Esophagus muscularis mucosa (tissue), 4 donors: Measurements from ENCODE around the gene DOK7. TPM values are rescaled to one million over a fixed set of nuclear protein-coding genes. Genes with fewer than 3 reads are reported as not detected.

Experiments used
- DNase-seq: peaks from one replicate; pipeline ENCODE4 v3.0.0-alpha.2; 2017; ENCODE audit errors: extremely low spot score
- H3K27ac ChIP-seq, 4 donors: fragments of 200-600 bp; sonication (generic); replicated peaks in 1 of 4; 1 replicate in 3 of 4; 2 replicates in 1 of 4; pipeline ENCODE4 v1.5.1; 2016 to 2019; ENCODE audit warnings: mild to moderate bottlenecking in 1 of 4
- H3K27me3 ChIP-seq, 4 donors: fragments of 200-600 bp; sonication (generic); one replicate each; pipeline versions ENCODE4 v1.5.1 to v1.6.0; 2016 to 2019
- H3K36me3 ChIP-seq, 4 donors: fragments of 200-600 bp; sonication (generic); one replicate each; pipeline ENCODE4 v1.5.1; 2016 to 2019
- H3K4me1 ChIP-seq, 4 donors: fragments of 200-600 bp; sonication (generic); one replicate each; pipeline ENCODE4 v1.5.1; 2016 to 2019
- H3K4me3 ChIP-seq, 4 donors: fragments of 200-600 bp; sonication (generic); 1 replicate in 2 of 4; 2 replicates in 2 of 4; pipeline ENCODE4 v1.5.1; 2016 to 2019; ENCODE audit warnings: mild to moderate bottlenecking in 4 of 4, moderate library complexity in 1 of 4
- H3K9me3 ChIP-seq, 4 donors: fragments of 200-600 bp; sonication (generic); 1 replicate in 3 of 4; 2 replicates in 1 of 4; pipeline ENCODE4 v1.5.1; 2016 to 2019
- CTCF ChIP-seq, 3 experiments: fragments of 200-600 bp in 2 of 3; fragments of 450-650 bp in 1 of 3; sonication (generic) in 2 of 3; IDR thresholded peaks; one replicate each; pipeline ENCODE4 v1.5.1; 2017 to 2019; ENCODE audit warnings: antibody characterized with exemption in 3 of 3, mild to moderate bottlenecking in 2 of 3, moderate library complexity in 1 of 3
- EP300 ChIP-seq: sonication (generic); formaldehyde crosslinking; IDR thresholded peaks from one replicate; pipeline ENCODE4 v1.6.1; 2017; ENCODE audit warnings: antibody characterized with exemption
- POLR2A ChIP-seq: fragments of 450-650 bp; IDR thresholded peaks from one replicate; pipeline ENCODE4 v1.6.1; 2017; ENCODE audit warnings: antibody characterized with exemption, moderate library complexity, mild to moderate bottlenecking, low read depth
- POLR2AphosphoS5 ChIP-seq, 2 donors: sonication (generic); formaldehyde crosslinking; IDR thresholded peaks; one replicate each; pipeline ENCODE4 v1.6.1; 2017; ENCODE audit warnings: antibody characterized with exemption in 2 of 2
- WGBS: methylation state at CpG from one replicate; pipeline ENCODE4 v1.1.5; 2018; 5-methylcytosine and 5-hydroxymethylcytosine counted together
- intact Hi-C: fragments of 100-400 bp; cut with DNase I; formaldehyde crosslinking; loops from one replicate; pipeline ENCODE4 v1.15.1; 2023
- total RNA-seq, 4 donors: library from RNA; depleted of rRNA; stranded (reverse); fragments of >200 nt; gene quantifications; one replicate each; pipeline versions ENCODE4 v1.1.0 to v1.2.1, GENCODE V29; 2016

Gene DOK7
- total RNA-seq, 4 donors from 2014 or later = 0.50 to 1.7 (median 1.4) TPM

DNA sequence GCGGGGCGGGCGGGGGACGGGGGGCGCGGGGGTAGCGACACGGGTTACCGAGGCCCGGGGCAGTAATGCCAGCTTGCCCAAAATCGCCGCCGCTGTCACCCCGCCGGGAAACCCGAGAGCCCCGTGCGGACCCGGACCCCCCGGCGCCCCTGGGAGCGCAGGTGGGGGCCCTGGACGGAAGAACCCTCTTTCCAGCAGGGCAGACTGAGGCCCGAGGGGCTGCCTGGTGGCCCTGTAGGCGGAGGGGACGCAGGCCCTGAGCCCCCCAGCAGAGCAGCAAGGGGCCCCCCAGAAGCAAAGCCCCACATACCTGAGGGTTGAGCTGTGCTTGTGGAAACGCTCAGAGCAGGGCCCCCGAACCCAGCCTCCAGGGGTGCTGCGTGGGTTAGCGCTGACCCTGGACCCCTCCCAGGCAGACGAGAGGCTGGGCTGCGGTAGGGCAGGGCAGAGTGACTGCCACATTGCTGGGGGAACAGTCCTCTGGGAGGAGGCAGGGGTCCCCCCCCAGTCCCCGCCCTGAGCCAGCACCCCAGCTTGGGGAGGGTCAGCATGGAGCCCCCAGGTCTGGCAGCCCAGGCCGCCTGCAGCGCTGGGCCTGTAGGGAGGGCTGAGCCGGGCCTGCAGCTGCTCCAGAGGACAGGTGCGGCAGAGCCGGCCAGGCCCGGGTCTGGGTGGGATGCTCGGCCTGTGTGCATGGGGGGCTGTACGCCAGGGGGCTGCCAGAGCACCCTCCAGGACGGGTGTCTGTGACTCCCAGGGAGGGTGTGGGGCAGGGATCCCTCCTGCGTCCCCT, 646 bp downstream of the DOK7 start:
- intact Hi-C loops = no loop called here
- peak overlapping the region in 2 of 4 donors; percentile 12 to 24 for H3K27ac ChIP-seq
- no peaks in the 10 kb centered on the region for H3K9me3 ChIP-seq
- peak overlapping the region; percentile 58 to 65 (median 60) for H3K4me3 ChIP-seq
- WGBS = 23% methylated on average over 13 of the region's 43 CpGs
- no peak for DNase-seq
- H3K36me3 ChIP-seq = no peaks in the 10 kb centered on the region
- H3K4me1 ChIP-seq = peaks cover 17 to 31% (median 29%) of the 10 kb centered on the region in 4 donors
- H3K27me3 ChIP-seq = peaks cover 0 to 45% (median 0%) of the 10 kb centered on the region in 4 donors
- TF ChIP-seq POLR2A (no peak), EP300 (no peak)

DNA sequence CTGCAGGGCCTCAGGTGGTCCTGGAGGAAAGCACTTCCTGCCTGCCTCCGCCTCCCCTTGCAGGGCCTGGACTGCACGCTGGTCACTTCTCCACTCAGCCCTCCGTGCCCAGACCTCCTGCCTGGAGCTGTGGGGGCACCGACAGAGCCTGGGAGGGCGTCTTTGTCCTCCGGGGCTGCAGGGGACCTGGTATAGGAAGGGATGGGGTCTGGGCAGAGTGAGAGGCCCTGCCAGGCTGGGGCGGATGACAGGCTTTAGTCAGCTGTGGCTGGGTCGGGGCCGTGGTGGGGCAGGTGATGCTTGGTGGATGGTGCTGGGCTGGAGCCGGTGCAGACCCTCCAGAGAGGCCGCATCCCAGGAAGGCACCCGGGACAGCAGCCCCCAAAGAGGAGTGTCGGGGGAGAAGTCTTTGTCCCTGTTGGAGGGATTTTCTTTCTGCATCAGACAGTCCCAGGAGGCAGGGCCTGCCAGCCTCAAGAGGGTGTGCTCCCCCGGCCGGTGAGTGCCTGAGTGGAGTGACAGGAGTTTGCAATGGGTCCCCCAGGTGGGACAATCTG, 1.3 kb downstream of the DOK7 start:
- H3K4me3 ChIP-seq = no peak overlapping the region
- H3K9me3 ChIP-seq = no peaks in the 10 kb centered on the region
- WGBS = 96% methylated on average over 6 of the region's 15 CpGs
- no peak for TF ChIP-seq POLR2A
- TF ChIP-seq CTCF (IDR thresholded peaks at IDR 0.05) = no peak
- TF ChIP-seq EP300 = no peak
- TF ChIP-seq POLR2AphosphoS5 (IDR thresholded peaks at IDR 0.05) = no peak
- H3K4me1 ChIP-seq = peaks cover 17 to 31% (median 29%) of the 10 kb centered on the region in 4 donors
- intact Hi-C loops = no loop called here
- peaks cover 0 to 45% (median 0%) of the 10 kb centered on the region in 4 donors for H3K27me3 ChIP-seq
- no peak for DNase-seq
- H3K36me3 ChIP-seq = no peaks in the 10 kb centered on the region
- H3K27ac ChIP-seq = no peak overlapping the region

DNA sequence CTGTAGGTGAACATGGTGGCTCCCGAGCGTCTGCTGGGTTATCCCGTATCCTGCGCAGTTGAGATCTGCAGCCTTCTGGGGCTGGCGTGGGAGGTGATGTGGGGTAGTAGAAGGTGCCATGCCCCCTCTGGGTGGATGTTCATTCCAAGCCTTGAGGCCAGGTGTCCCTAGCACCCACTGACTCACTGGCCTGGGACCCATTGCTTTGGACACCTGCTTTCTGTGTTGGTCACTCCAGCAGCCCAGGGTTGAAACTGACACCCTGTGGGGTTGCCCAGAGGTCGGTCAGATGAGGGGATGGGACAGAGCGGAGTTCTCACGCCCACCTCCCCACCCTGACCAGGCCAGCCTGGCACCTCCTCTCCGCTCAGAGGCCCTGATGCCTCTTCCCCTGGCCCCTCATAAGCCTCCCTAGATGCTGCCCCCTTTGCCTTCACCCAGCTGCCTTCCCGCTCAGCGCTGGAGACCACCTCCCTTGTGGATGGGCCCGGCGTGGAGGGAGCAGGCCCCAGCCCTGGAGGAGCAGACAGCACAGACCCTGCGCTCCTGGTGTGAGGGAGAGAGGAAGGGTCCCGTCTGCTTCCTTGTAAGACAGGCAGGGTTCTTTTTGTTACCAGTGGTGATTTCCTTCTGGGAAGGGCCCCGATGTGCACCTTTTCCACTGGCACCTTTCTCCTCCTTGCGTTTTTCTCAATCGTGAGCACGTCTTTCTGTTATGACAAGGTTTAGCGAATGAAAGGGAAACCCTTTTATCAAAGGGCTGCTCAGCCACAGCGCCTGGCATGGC, 2.0 kb downstream of the DOK7 start:
- Histone ChIP-seq H3K27me3 (peaks cover 0 to 45% (median 0%) of the 10 kb centered on the region in 4 donors), H3K9me3 (no peaks in the 10 kb centered on the region), H3K4me3 (no peak overlapping the region), H3K36me3 (no peaks in the 10 kb centered on the region), H3K4me1 (peaks cover 17 to 31% (median 29%) of the 10 kb centered on the region in 4 donors), H3K27ac (no peak overlapping the region)
- WGBS = 90% methylated on average over 20 of the region's 21 CpGs
- no peak for TF ChIP-seq POLR2AphosphoS5 (IDR thresholded peaks at IDR 0.05)
- intact Hi-C loops = no loop called here
- no peak for DNase-seq

- H3K27me3 ChIP-seq = peaks cover 0 to 48% (median 0%) of the 10 kb centered on the region in 4 donors
- no peak overlapping the region for H3K4me3 ChIP-seq
- no peak overlapping the region for H3K27ac ChIP-seq
- intact Hi-C loops = no loop called here
- peaks cover 22 to 31% (median 28%) of the 10 kb centered on the region in 4 donors for H3K4me1 ChIP-seq
- H3K9me3 ChIP-seq = no peaks in the 10 kb centered on the region
- no peaks in the 10 kb centered on the region for H3K36me3 ChIP-seq
- 73% methylated on average over 35 of the region's 41 CpGs for WGBS
- no peak for DNase-seq
- no peak for TF ChIP-seq EP300
- TF ChIP-seq CTCF (IDR thresholded peaks at IDR 0.05) = no peak
- TF ChIP-seq POLR2A = no peak
- no peak for TF ChIP-seq POLR2AphosphoS5 (IDR thresholded peaks at IDR 0.05)
Observed at GRCh38 chr4:3465698-3466671, 2.9 kb downstream of the DOK7 start.
